C4-2B (cell line): ENCODE results near the gene SNRNP70.

Source experiments
- H3K27ac ChIP-seq: fragments of 450-650 bp; 2 replicates; pipeline ENCODE4 v1.5.1; 2017
- CTCF ChIP-seq: fragments of 450-650 bp; conservative IDR thresholded peaks from 2 replicates; pipeline ENCODE4 v1.5.1; 2017; ENCODE audit warnings: mild to moderate bottlenecking
- ZFX ChIP-seq: fragments of 450-650 bp; IDR thresholded peaks from 2 replicates; pipeline ENCODE4 v1.6.1; 2017

The SNRNP70 gene

GRCh38 chr19:49064029-49064629, 21.1 kb upstream of the SNRNP70 start:
- H3K27ac ChIP-seq, result no peak overlapping the region; the same call in 1 of the 2 replicates
- TF ChIP-seq CTCF (no peak), ZFX (no peak)

- TF ChIP-seq ZFX, result no peak
- TF ChIP-seq CTCF, result no peak
- peak within 1 kb of the TSS; percentile 29; the same call in 1 of the 2 replicates for H3K27ac ChIP-seq
These were observed 20.3 kb upstream of the SNRNP70 start, which contains the start of gene NTF4 for GRCh38 chr19:49064768-49065611. TSS of gene NTF4 (minus strand) at chr19:49064818. CDS start at chr19:49061997, 2,821 bp downstream.

- H3K27ac ChIP-seq, result no peak overlapping the region
- TF ChIP-seq CTCF, result no peak
- TF ChIP-seq ZFX, result no peak
These were observed 19.2 kb upstream of the SNRNP70 start for GRCh38 chr19:49065905-49066512.

- no peak overlapping the region for H3K27ac ChIP-seq
- TF ChIP-seq CTCF (no peak), ZFX (no peak)
These were observed 17.7 kb upstream of the SNRNP70 start for GRCh38 chr19:49067554-49067953.

- TF ChIP-seq ZFX (no peak), CTCF (no peak)
- no peak overlapping the region for H3K27ac ChIP-seq
These were observed 16.2 kb upstream of the SNRNP70 start for GRCh38 chr19:49069026-49069425.

GRCh38 chr19:49070416-49070815, 14.8 kb upstream of the SNRNP70 start:
- no peak overlapping the region for H3K27ac ChIP-seq
- TF ChIP-seq CTCF (no peak), ZFX (no peak)
